ENCODE measurements around the gene PAGR1. TPM values are rescaled to one million over a fixed set of nuclear protein-coding genes. Genes with fewer than 3 reads are reported as not detected.

PAGR1 gene
- total and polyA plus RNA-seq, 9 of the 15 experiments (the other 6 are each of a cell fraction or from before 2014, with no cell fraction given), result 1.4 to 58.2 (median 16.8) TPM

GRCh38 chr16:29863669-29863984, 47.7 kb downstream of the PAGR1 start (continued):
- TF ChIP-seq ATF3 (IDR thresholded peaks at IDR 0.05), result no peak
- no peak for TF ChIP-seq ATF3 (CRISPR knock-in tag; conservative IDR thresholded peaks at IDR 0.05)
- TF ChIP-seq ZNF507 (tag; conservative IDR thresholded peaks at IDR 0.05), result no peak
- no peak for TF ChIP-seq ZKSCAN8 (CRISPR knock-in tag; IDR thresholded peaks at IDR 0.05)
- TF ChIP-seq CBX5 (IDR thresholded peaks at IDR 0.05; ENCODE audit: borderline replicate concordance, low read depth), result no peak
- no peak for TF ChIP-seq RBM14 (IDR thresholded peaks at IDR 0.05; ENCODE audit: borderline replicate concordance, insufficient read depth, low read depth, low read length)
- TF ChIP-seq SFPQ (IDR thresholded peaks at IDR 0.05; ENCODE audit: low read depth, low read length), result no peak
- TF ChIP-seq MAX (CRISPR knock-in tag; IDR thresholded peaks at IDR 0.05), result 0 out of 2 replicates have a peak, but pooled peaks have one; percentile 7
- TF ChIP-seq KLF1 (tag; IDR thresholded peaks at IDR 0.05), result no peak
- TF ChIP-seq ZZZ3 (IDR thresholded peaks at IDR 0.05), result no peak
- TF ChIP-seq ZNF263 (CRISPR knock-in tag; IDR thresholded peaks at IDR 0.05; ENCODE audit: borderline replicate concordance), result no peak
- TF ChIP-seq THAP7 (CRISPR knock-in tag; IDR thresholded peaks at IDR 0.05), result no peak
- no peak for TF ChIP-seq CHD7 (IDR thresholded peaks at IDR 0.05; ENCODE audit: low read depth, low read length)
- no peak for TF ChIP-seq ZKSCAN1 (IDR thresholded peaks at IDR 0.05; ENCODE audit: low read depth, low read length)

All from K562 (cell line).